Trophoblast cell (in vitro differentiated cells and primary cell): ENCODE data around the gene MBTPS2.

Source experiments
- DNase-seq, 2 donors: peaks; one replicate each; pipeline ENCODE4 v3.0.0-alpha.2; 2016
- H2AFZ ChIP-seq: 2 replicates; pipeline ENCODE4 v1.6.1; 2013; ENCODE audit warnings: low read length, moderate library complexity, mild to moderate bottlenecking; ENCODE audit not compliant: insufficient read depth, poor library complexity
- H2AK5ac ChIP-seq: 2 replicates; pipeline ENCODE4 v1.6.1; 2013; ENCODE audit warnings: mild to moderate bottlenecking, low read length
- H2BK120ac ChIP-seq: 2 replicates; pipeline ENCODE4 v1.6.1; 2013; ENCODE audit warnings: low read length, mild to moderate bottlenecking, moderate library complexity; ENCODE audit not compliant: insufficient read depth, poor library complexity
- H2BK12ac ChIP-seq: 2 replicates; pipeline ENCODE4 v1.6.1; 2013; ENCODE audit warnings: mild to moderate bottlenecking, low read length, moderate library complexity
- H2BK5ac ChIP-seq: 2 replicates; pipeline ENCODE4 v1.6.1; 2013; ENCODE audit warnings: low read length, low read depth, moderate library complexity, mild to moderate bottlenecking; ENCODE audit not compliant: poor library complexity
- H3K14ac ChIP-seq: 2 replicates; pipeline ENCODE4 v1.6.1; 2013; ENCODE audit warnings: mild to moderate bottlenecking, low read length
- H3K18ac ChIP-seq: 2 replicates; pipeline ENCODE4 v1.6.1; 2013; ENCODE audit warnings: mild to moderate bottlenecking, low read length
- H3K23ac ChIP-seq: 2 replicates; pipeline ENCODE4 v1.6.1; 2013; ENCODE audit warnings: low read length
- H3K27ac ChIP-seq: 2 replicates; pipeline ENCODE4 v1.5.1; 2013; ENCODE audit warnings: low read depth, mild to moderate bottlenecking, inconsistent platforms, low read length, moderate library complexity
- H3K27me3 ChIP-seq: 2 replicates; pipeline ENCODE4 v1.6.1; 2013; ENCODE audit warnings: inconsistent platforms, mild to moderate bottlenecking, low read length, moderate library complexity; ENCODE audit not compliant: insufficient read depth
- H3K36me3 ChIP-seq, 2 experiments: 1 replicate in 1 of 2; 2 replicates in 1 of 2; pipeline ENCODE4 v1.6.1; 2013; ENCODE audit warnings: low read length in 2 of 2, mild to moderate bottlenecking in 2 of 2, moderate library complexity in 1 of 2; ENCODE audit not compliant: insufficient read depth in 2 of 2, control insufficient read depth in 1 of 2
- H3K4ac ChIP-seq: 2 replicates; pipeline ENCODE4 v1.6.1; 2013; ENCODE audit warnings: low read depth, mild to moderate bottlenecking, low read length, moderate library complexity
- H3K4me1 ChIP-seq, 2 experiments: 1 replicate in 1 of 2; 2 replicates in 1 of 2; pipeline ENCODE4 v1.6.1; 2013; ENCODE audit warnings: low read length in 2 of 2, mild to moderate bottlenecking in 2 of 2, moderate library complexity in 1 of 2; ENCODE audit not compliant: insufficient read depth in 2 of 2, control insufficient read depth in 1 of 2
- H3K4me2 ChIP-seq: 2 replicates; pipeline ENCODE4 v1.6.1; 2013; ENCODE audit warnings: inconsistent platforms, mild to moderate bottlenecking, low read length, moderate library complexity
- H3K4me3 ChIP-seq: 2 replicates; pipeline ENCODE4 v1.5.1; 2013; ENCODE audit warnings: mild to moderate bottlenecking, low read depth, low read length, inconsistent platforms
- H3K79me1 ChIP-seq: one replicate; pipeline ENCODE4 v1.6.1; 2013; ENCODE audit warnings: low read length
- H3K79me2 ChIP-seq: 2 replicates; pipeline ENCODE4 v1.6.1; 2013; ENCODE audit warnings: low read length, mild to moderate bottlenecking; ENCODE audit not compliant: control insufficient read depth, insufficient read depth, poor library complexity
- H3K9ac ChIP-seq: 2 replicates; pipeline ENCODE4 v1.6.1; 2013; ENCODE audit warnings: mild to moderate bottlenecking, low read length
- H3K9me3 ChIP-seq: 2 replicates; pipeline ENCODE4 v1.6.1; 2013; ENCODE audit warnings: low read depth, mild to moderate bottlenecking, control low read depth, inconsistent platforms, low read length; ENCODE audit not compliant: insufficient read depth
- H4K12ac ChIP-seq: 2 replicates; pipeline ENCODE4 v1.6.1; 2013; ENCODE audit warnings: low read depth, mild to moderate bottlenecking, low read length, moderate library complexity
- H4K8ac ChIP-seq: 2 replicates; pipeline ENCODE4 v1.6.1; 2013; ENCODE audit warnings: low read depth, mild to moderate bottlenecking, low read length, moderate library complexity
- H4K91ac ChIP-seq: one replicate; pipeline ENCODE4 v1.6.1; 2013; ENCODE audit warnings: low read depth, mild to moderate bottlenecking, low read length, moderate library complexity
- WGBS: extraction: QIAGEN DNeasy Blood & Tissue Kit; methylation state at CpG from one replicate; pipeline ENCODE4 v1.1.7; 2013; ENCODE audit warnings: missing lambda C conversion rate; ENCODE audit not compliant: insufficient read length, insufficient coverage; ENCODE audit errors: extremely low coverage; 5-methylcytosine and 5-hydroxymethylcytosine counted together

MBTPS2 gene

DNA sequence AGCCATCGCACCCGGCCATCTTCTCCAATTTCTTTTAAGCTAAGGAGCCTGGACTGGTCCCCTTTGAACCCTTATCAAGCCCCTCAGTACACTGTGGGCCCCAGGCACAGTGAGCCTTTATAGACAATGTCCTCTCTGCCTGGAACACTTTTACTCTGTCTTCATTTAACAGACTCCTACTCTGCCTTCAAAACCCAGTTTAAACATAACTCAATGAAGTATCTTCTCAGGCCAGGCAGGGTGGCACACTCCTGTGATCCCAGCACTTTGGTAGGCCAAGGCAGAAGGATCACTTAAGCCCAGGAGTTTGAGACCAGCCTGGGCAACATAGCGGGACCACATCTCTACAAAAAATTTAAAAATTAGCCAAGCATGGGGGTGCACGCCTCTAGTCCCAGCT lies 73.6 kb downstream of the MBTPS2 start:
- no peak overlapping the region for H2BK120ac ChIP-seq
- H4K91ac ChIP-seq, result no peak overlapping the region
- H2BK12ac ChIP-seq, result no peak overlapping the region
- H3K4me3 ChIP-seq, result no peak overlapping the region
- H3K4ac ChIP-seq, result no peak overlapping the region
- H2AFZ ChIP-seq, result no peak overlapping the region
- H3K23ac ChIP-seq, result no peak overlapping the region
- H3K9ac ChIP-seq, result no peak overlapping the region
- whole genome bisulfite sequencing, result no CpG with 5 or more reads among the region's 4 CpGs
- no peaks in the 10 kb centered on the region for H3K9me3 ChIP-seq
- no peaks in the 10 kb centered on the region for H3K79me2 ChIP-seq
- H3K18ac ChIP-seq, result no peak overlapping the region
- H3K4me1 ChIP-seq, result no peaks in the 10 kb centered on the region
- H3K27ac ChIP-seq, result no peak overlapping the region
- H3K4me2 ChIP-seq, result no peak overlapping the region
- no peak overlapping the region for H2BK5ac ChIP-seq
- H4K12ac ChIP-seq, result no peak overlapping the region
- no peaks in the 10 kb centered on the region for H3K79me1 ChIP-seq
- DNase-seq, result no peak
- no peak overlapping the region for H3K14ac ChIP-seq
- H2AK5ac ChIP-seq, result no peak overlapping the region
- no peaks in the 10 kb centered on the region for H3K36me3 ChIP-seq
- no peak overlapping the region for H4K8ac ChIP-seq
- no peaks in the 10 kb centered on the region for H3K27me3 ChIP-seq

DNA sequence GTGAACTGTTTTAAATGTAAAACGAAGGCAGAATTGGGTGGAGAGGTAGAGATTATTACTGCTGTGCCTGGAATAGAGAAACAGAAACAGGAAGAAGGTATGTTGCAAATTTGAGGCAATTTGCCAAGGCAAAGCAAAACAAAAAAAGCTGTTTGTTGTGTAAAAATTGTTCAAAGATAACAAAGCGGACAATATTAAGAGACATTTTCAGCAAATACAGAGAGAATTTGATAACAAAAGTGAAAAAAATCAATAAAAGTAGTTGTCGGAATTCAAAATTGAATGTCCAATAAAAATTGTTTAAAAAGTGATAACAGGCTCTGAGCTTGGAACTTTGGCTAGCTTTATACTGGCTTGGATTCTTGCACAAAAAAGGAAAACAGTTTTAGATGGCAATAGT lies 86.7 kb downstream of the MBTPS2 start:
- Histone ChIP-seq H3K79me2 (no peaks in the 10 kb centered on the region), H2AK5ac (no peak overlapping the region), H4K91ac (no peak overlapping the region), H3K9me3 (no peaks in the 10 kb centered on the region), H2AFZ (no peak overlapping the region), H3K27me3 (no peaks in the 10 kb centered on the region), H3K4me2 (no peak overlapping the region), H3K23ac (no peak overlapping the region), H4K12ac (no peak overlapping the region), H2BK12ac (no peak overlapping the region), H3K27ac (no peak overlapping the region), H3K4ac (no peak overlapping the region), H3K18ac (no peak overlapping the region), H3K79me1 (no peaks in the 10 kb centered on the region), H3K14ac (no peak overlapping the region), H2BK5ac (no peak overlapping the region), H3K4me3 (no peak overlapping the region), H3K36me3 (no peaks in the 10 kb centered on the region), H4K8ac (no peak overlapping the region), H2BK120ac (no peak overlapping the region), H3K4me1 (no peaks in the 10 kb centered on the region), H3K9ac (no peak overlapping the region)
- no peak for DNase-seq
- WGBS, result no CpG with 5 or more reads among the region's 3 CpGs

GRCh38 chrX:21926527-21927278 lies 87.3 kb downstream of the MBTPS2 start:
- H3K9ac ChIP-seq, result no peak overlapping the region
- H3K79me2 ChIP-seq, result no peaks in the 10 kb centered on the region
- H2AFZ ChIP-seq, result no peak overlapping the region
- H3K4me1 ChIP-seq, result no peaks in the 10 kb centered on the region
- peak overlapping the region; percentile 10 for H3K27ac ChIP-seq
- H3K36me3 ChIP-seq, result no peaks in the 10 kb centered on the region
- no peak overlapping the region for H2BK5ac ChIP-seq
- no peak overlapping the region for H3K14ac ChIP-seq
- H3K79me1 ChIP-seq, result no peaks in the 10 kb centered on the region
- H3K4me3 ChIP-seq, result no peak overlapping the region
- no peak overlapping the region for H3K18ac ChIP-seq
- H4K8ac ChIP-seq, result no peak overlapping the region
- no peak overlapping the region for H4K91ac ChIP-seq
- no peak overlapping the region for H3K4ac ChIP-seq
- H2BK12ac ChIP-seq, result no peak overlapping the region
- WGBS, result no CpG with 5 or more reads among the region's 6 CpGs
- H3K27me3 ChIP-seq, result no peaks in the 10 kb centered on the region
- no peak overlapping the region for H2AK5ac ChIP-seq
- peak; percentile 38 to 92 for DNase-seq
- no peaks in the 10 kb centered on the region for H3K9me3 ChIP-seq
- no peak overlapping the region for H3K4me2 ChIP-seq
- H3K23ac ChIP-seq, result no peak overlapping the region
- no peak overlapping the region for H4K12ac ChIP-seq
- no peak overlapping the region for H2BK120ac ChIP-seq

GRCh38 chrX:21929209-21929608 lies 89.8 kb downstream of the MBTPS2 start:
- H3K27ac ChIP-seq, result no peak overlapping the region
- H4K12ac ChIP-seq, result no peak overlapping the region
- H3K4me1 ChIP-seq, result no peaks in the 10 kb centered on the region
- H2BK12ac ChIP-seq, result no peak overlapping the region
- H4K8ac ChIP-seq, result no peak overlapping the region
- H3K79me2 ChIP-seq, result no peaks in the 10 kb centered on the region
- WGBS, result no CpG with 5 or more reads among the region's 4 CpGs
- no peak overlapping the region for H2BK5ac ChIP-seq
- no peak overlapping the region for H2AK5ac ChIP-seq
- H3K14ac ChIP-seq, result no peak overlapping the region
- no peak overlapping the region for H2AFZ ChIP-seq
- H3K9ac ChIP-seq, result no peak overlapping the region
- DNase-seq, result no peak
- H3K4ac ChIP-seq, result no peak overlapping the region
- no peak overlapping the region for H3K4me2 ChIP-seq
- H3K27me3 ChIP-seq, result no peaks in the 10 kb centered on the region
- H3K36me3 ChIP-seq, result no peaks in the 10 kb centered on the region
- H3K23ac ChIP-seq, result no peak overlapping the region
- no peaks in the 10 kb centered on the region for H3K9me3 ChIP-seq
- H4K91ac ChIP-seq, result no peak overlapping the region
- peaks cover 2% of the 10 kb centered on the region for H3K79me1 ChIP-seq
- H3K18ac ChIP-seq, result no peak overlapping the region
- no peak overlapping the region for H3K4me3 ChIP-seq
- H2BK120ac ChIP-seq, result no peak overlapping the region
